Heart left ventricle (tissue), 16 donors: ENCODE data around the gene OR9A4. TPM values are rescaled to one million over a fixed set of nuclear protein-coding genes. Genes with fewer than 3 reads are reported as not detected.
A peak's percentile ranks its signal among the peaks of the same experiment; 100 is the strongest.

Experiments used
- ATAC-seq, 4 donors: fragments of 200-7000 bp; cut with Tn5 transposase; one replicate each; pipeline ENCODE4 v1.9.1; 2020 to 2022; ENCODE audit warnings: moderate library complexity in 4 of 4, mild to moderate bottlenecking in 3 of 4, moderate number of reproducible peaks in 1 of 4
- DNase-seq, 5 donors: peaks; one replicate each; pipeline ENCODE4 v3.0.0-alpha.2; 2020
- H3K27ac ChIP-seq, 12 donors: fragments of 200-600 bp; sonication (generic) in 4 of 12; one replicate each; pipeline versions ENCODE4 v1.5.0 to v1.8.0; 2016 to 2022; ENCODE audit warnings: mild to moderate bottlenecking in 2 of 12
- H3K27me3 ChIP-seq, 9 donors: fragments of 200-600 bp; sonication (generic) in 2 of 9; one replicate each; pipeline versions ENCODE4 v1.5.1 to v1.8.0; 2016 to 2022; ENCODE audit warnings: mild to moderate bottlenecking in 3 of 9
- H3K36me3 ChIP-seq, 9 donors: fragments of 200-600 bp; sonication (generic) in 2 of 9; one replicate each; pipeline versions ENCODE4 v1.5.0 to v1.8.0; 2018 to 2022; ENCODE audit warnings: mild to moderate bottlenecking in 2 of 9
- H3K4me1 ChIP-seq, 12 donors: fragments of 200-600 bp; sonication (generic) in 4 of 12; one replicate each; pipeline versions ENCODE4 v1.5.0 to v1.8.0; 2016 to 2022; ENCODE audit warnings: mild to moderate bottlenecking in 3 of 12
- H3K4me3 ChIP-seq, 12 donors: fragments of 200-600 bp; sonication (generic) in 4 of 12; one replicate each; pipeline versions ENCODE4 v1.5.0 to v1.8.0; 2017 to 2022; ENCODE audit warnings: mild to moderate bottlenecking in 9 of 12, moderate library complexity in 4 of 12
- H3K9me3 ChIP-seq, 12 donors: fragments of 200-600 bp; sonication (generic) in 4 of 12; one replicate each; pipeline versions ENCODE4 v1.5.0 to v1.8.0; 2016 to 2022; ENCODE audit warnings: mild to moderate bottlenecking in 1 of 12
- POLR2A ChIP-seq, 2 donors: fragments of 450-650 bp; IDR thresholded peaks; one replicate each; pipeline ENCODE4 v1.6.1; 2017; ENCODE audit warnings: antibody characterized with exemption in 2 of 2, mild to moderate bottlenecking in 2 of 2, moderate library complexity in 2 of 2
- WGBS, 4 donors: extraction: QIAGEN DNeasy Blood & Tissue Kit in 2 of 4; methylation state at CpG; one replicate each; pipeline versions ENCODE4 v1.1.5 to v1.1.7; 2013 to 2018; 5-methylcytosine and 5-hydroxymethylcytosine counted together
- intact Hi-C, 10 donors: fragments of 100-400 bp; cut with DNase I; formaldehyde crosslinking; loops; one replicate each; pipeline versions ENCODE4 v1.11.1 to v1.14.2; 2022
- polyA plus RNA-seq, 2 donors: library from polyadenylated mRNA; stranded (reverse); fragments of 200-250 nt; gene quantifications; one replicate each; pipeline ENCODE4 v1.2.3, GENCODE V29; 2013
- total RNA-seq, 9 donors: library from RNA; depleted of rRNA in 2 of 9; stranded (reverse); fragments of >200 nt in 2 of 9; fragmentation: NEBNext Ultra II Directional in 3 of 9; extraction: Animal tissue kit (Norgen Biotek cat#: 25700) in 3 of 9; gene quantifications; one replicate each; pipeline versions ENCODE4 v1.1.0 to v1.2.4, GENCODE V29; 2016 to 2023
- TF ChIP-seq, protein P1 (sequence below), 12 donors: fragments of 200-600 bp; sonication (generic) in 4 of 12; IDR thresholded peaks; one replicate each; pipeline versions ENCODE4 v1.5.0 to v1.8.0; 2018 to 2022; ENCODE audit warnings: antibody characterized with exemption in 12 of 12, mild to moderate bottlenecking in 5 of 12
- donor health status: ischemic (EF 13 %, LVEDD 7.1; RV severe dilation, severe dysfunction).
- donor health status: healthy with polysubstance abuse.
- donor health status: DM: no; HTN: yes; CAD: no.
- donor health status: DM: no; HTN: no; CAD: no.
- donor health status: ischemic (EF 25% LVEDD 6.9; RV normal size, moderate dysfunction).
- donor health status: ischemic (EF 25% LVEDD 5.7; RV mildly dilated, moderate dysfunction).
- donor health status: healthy.
- donor health status: DM: yes; HTN: yes; CAD: no.
- donor health status: ischemic (EF 35%, LVEDD 5.7; RV mildly dilated, moderate dysfunction).
- donor health status: nonischemic (EF 11% LVEDD 7.7; RV severe dilation, severe dysfunction).
- donor health status: DM: yes; HTN: yes; CAD: no.
- donor health status: PGD.
- donor health status: ischemic (EF 29% LVEDD 5.4; RV normal size, mild dysfunction).
- donor health status: nonischemic (EF 23%, LVEDD 6.1; RV moderate dilation, normal function).

Gene OR9A4
- total and polyA plus RNA-seq, 11 donors = not detected

DNA sequence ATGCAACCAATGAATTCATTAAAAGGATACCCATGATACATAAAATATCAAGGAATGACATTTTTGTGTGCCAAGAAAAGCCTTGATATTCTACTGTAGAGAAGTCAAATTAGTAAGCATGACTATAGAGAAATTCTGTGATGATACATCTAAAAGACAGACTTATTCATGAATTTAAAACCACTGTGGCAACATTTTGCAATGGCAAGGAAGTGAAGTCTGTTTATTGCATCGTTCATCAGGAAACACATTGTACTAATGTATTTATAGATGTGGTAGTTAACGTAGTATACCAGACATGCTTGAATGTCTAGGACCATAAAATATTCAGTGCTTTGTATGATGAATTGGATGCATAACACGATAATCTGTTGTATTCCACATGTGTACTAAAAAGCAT lies 39.9 kb downstream of the OR9A4 start:
- DNase-seq (no peak), ATAC-seq (peak in 3 of 4 donors; percentile 26 to 62 (median 55))
- no peak overlapping the region for H3K4me3 ChIP-seq
- 51 to 60% (median 55%) methylated on average over 3 of the region's 3 CpGs for WGBS, 4 donors
- no peaks in the 10 kb centered on the region for H3K36me3 ChIP-seq
- intact Hi-C loops = no loop called here
- peaks cover 0 to 13% (median 0%) of the 10 kb centered on the region in 12 donors for H3K4me1 ChIP-seq
- no peak for TF ChIP-seq POLR2A (IDR thresholded peaks at IDR 0.05)
- no peak overlapping the region for H3K27ac ChIP-seq
- H3K27me3 ChIP-seq = no peaks in the 10 kb centered on the region
- no peaks in the 10 kb centered on the region for H3K9me3 ChIP-seq

DNA sequence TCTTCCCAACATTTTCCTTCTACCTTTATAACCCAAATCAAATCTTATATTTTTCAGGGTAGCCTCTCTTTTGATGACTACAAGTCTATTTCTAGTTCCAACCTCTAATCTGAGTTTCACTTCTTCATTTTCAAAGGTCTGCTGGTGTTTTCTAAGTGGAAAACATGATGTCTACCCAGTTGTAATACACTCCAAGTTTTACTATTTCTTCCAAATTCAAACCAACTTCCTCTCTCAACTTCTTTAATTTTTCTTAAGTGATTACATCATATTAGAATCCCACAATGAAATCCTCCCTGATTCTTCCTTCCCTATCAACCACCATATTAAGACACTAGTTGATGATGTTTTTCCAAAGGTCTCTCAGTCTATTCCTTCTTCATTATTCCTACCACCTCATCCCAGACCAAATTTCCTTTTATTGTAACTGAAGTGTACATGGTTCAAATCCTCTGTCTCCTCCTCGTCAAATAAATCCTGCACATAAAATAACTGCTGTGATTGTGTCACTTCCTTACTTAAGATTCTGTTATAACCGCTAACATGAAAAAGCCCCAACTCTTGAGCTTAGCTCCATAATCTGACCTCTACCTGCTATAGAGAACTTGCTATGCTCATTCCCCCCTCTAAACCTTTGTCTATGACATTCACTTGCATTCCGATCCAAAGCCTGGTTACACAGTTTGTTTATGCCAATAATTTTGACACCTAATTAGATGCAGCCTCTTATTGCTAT lies 44.7 kb downstream of the OR9A4 start:
- no peaks in the 10 kb centered on the region for H3K36me3 ChIP-seq
- H3K4me3 ChIP-seq = no peak overlapping the region
- H3K27ac ChIP-seq = peak overlapping the region in 2 of 12 donors; percentile 29 to 54
- H3K27me3 ChIP-seq = no peaks in the 10 kb centered on the region
- TF ChIP-seq, protein P1, sequence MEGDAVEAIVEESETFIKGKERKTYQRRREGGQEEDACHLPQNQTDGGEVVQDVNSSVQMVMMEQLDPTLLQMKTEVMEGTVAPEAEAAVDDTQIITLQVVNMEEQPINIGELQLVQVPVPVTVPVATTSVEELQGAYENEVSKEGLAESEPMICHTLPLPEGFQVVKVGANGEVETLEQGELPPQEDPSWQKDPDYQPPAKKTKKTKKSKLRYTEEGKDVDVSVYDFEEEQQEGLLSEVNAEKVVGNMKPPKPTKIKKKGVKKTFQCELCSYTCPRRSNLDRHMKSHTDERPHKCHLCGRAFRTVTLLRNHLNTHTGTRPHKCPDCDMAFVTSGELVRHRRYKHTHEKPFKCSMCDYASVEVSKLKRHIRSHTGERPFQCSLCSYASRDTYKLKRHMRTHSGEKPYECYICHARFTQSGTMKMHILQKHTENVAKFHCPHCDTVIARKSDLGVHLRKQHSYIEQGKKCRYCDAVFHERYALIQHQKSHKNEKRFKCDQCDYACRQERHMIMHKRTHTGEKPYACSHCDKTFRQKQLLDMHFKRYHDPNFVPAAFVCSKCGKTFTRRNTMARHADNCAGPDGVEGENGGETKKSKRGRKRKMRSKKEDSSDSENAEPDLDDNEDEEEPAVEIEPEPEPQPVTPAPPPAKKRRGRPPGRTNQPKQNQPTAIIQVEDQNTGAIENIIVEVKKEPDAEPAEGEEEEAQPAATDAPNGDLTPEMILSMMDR (IDR thresholded peaks at IDR 0.05) = no peak
- TF ChIP-seq POLR2A (IDR thresholded peaks at IDR 0.05) = no peak
- intact Hi-C loops = no loop called here
- ATAC-seq (peak in 3 of 4 donors; percentile 26 to 28 (median 27)), DNase-seq (no peak)
- peaks cover 0 to 9% (median 0%) of the 10 kb centered on the region in 12 donors for H3K9me3 ChIP-seq
- peaks cover 0 to 21% (median 0%) of the 10 kb centered on the region in 12 donors for H3K4me1 ChIP-seq
- 76 to 87% (median 86%) methylated on average over 3 of the region's 3 CpGs for WGBS, 4 donors

Other genes with a start within 250 kb of the OR9A4 start
- 10 to 100 TPM in 3 of 9 donors, 1 to 10 TPM in 6; 6.7 to 15.3 (median 8.8) TPM for gene DENND11, start 214.2 kb upstream of the OR9A4 start, total RNA-seq
- 1 to 10 TPM; 3.5 to 5.8 TPM for gene DENND11, start 214.2 kb upstream of the OR9A4 start, polyA plus RNA-seq
- under 1 TPM in 1 of 9 donors, not detected in 8; 0.08 TPM for gene WEE2, start 208.0 kb upstream of the OR9A4 start, total RNA-seq
- not detected for gene WEE2, start 208.0 kb upstream of the OR9A4 start, polyA plus RNA-seq
- gene SSBP1, start 178.0 kb upstream of the OR9A4 start, total RNA-seq = 100 to 1,000 TPM in 6 of 9 donors, 10 to 100 TPM in 3; 95.5 to 120 (median 104) TPM
- gene SSBP1, start 178.0 kb upstream of the OR9A4 start, polyA plus RNA-seq = 100 to 1,000 TPM; 252 to 268 TPM
- 1 to 10 TPM in 1 of 9 donors, under 1 TPM in 5, not detected in 3; 0.25 to 1.2 (median 0.58) TPM for gene TAS2R3, start 152.3 kb upstream of the OR9A4 start, total RNA-seq
- not detected for gene TAS2R3, start 152.3 kb upstream of the OR9A4 start, polyA plus RNA-seq
- gene TAS2R4, start 139.7 kb upstream of the OR9A4 start, total RNA-seq = under 1 TPM in 7 of 9 donors, not detected in 2; 0.12 to 0.67 (median 0.19) TPM
- under 1 TPM; 0.07 to 0.11 TPM for gene TAS2R4, start 139.7 kb upstream of the OR9A4 start, polyA plus RNA-seq
- under 1 TPM in 4 of 9 donors, not detected in 5; 0.27 to 0.60 (median 0.49) TPM for gene TAS2R5, start 126.2 kb upstream of the OR9A4 start, total RNA-seq
- under 1 TPM in 1 of 2 donors, not detected in 1; 0.18 TPM for gene TAS2R5, start 126.2 kb upstream of the OR9A4 start, polyA plus RNA-seq
- gene PRSS37, start 74.9 kb upstream of the OR9A4 start, total RNA-seq = not detected
- gene PRSS37, start 74.9 kb upstream of the OR9A4 start, polyA plus RNA-seq = not detected
- gene CLEC5A, start 30.6 kb downstream of the OR9A4 start, total RNA-seq = 1 to 10 TPM in 2 of 9 donors, under 1 TPM in 6, not detected in 1; 0.12 to 2.6 (median 0.50) TPM
- 1 to 10 TPM in 1 of 2 donors, under 1 TPM in 1; 0.27 to 1.1 TPM for gene CLEC5A, start 30.6 kb downstream of the OR9A4 start, polyA plus RNA-seq
- gene TAS2R38, start 57.4 kb downstream of the OR9A4 start, total RNA-seq = not detected
- not detected for gene TAS2R38, start 57.4 kb downstream of the OR9A4 start, polyA plus RNA-seq
- 1 to 10 TPM in 2 of 9 donors, under 1 TPM in 7; 0.15 to 1.2 (median 0.52) TPM for gene MGAM, start 79.5 kb downstream of the OR9A4 start, total RNA-seq
- under 1 TPM; 0.08 to 0.10 TPM for gene MGAM, start 79.5 kb downstream of the OR9A4 start, polyA plus RNA-seq
- under 1 TPM in 6 of 9 donors, not detected in 3; 0.02 to 0.13 (median 0.09) TPM for gene MGAM2, start 195.3 kb downstream of the OR9A4 start, total RNA-seq
- gene MGAM2, start 195.3 kb downstream of the OR9A4 start, polyA plus RNA-seq = under 1 TPM in 1 of 2 donors, not detected in 1; 0.01 TPM